Activated naive CD4-positive, alpha-beta T cell (primary cell): ENCODE measurements around the gene CLDN17.

Source experiments
- DNase-seq, 4 experiments: peaks; one replicate each; lab custom pipeline; 2025; lab: John Stamatoyannopoulos, UW

CLDN17 gene, protein sequence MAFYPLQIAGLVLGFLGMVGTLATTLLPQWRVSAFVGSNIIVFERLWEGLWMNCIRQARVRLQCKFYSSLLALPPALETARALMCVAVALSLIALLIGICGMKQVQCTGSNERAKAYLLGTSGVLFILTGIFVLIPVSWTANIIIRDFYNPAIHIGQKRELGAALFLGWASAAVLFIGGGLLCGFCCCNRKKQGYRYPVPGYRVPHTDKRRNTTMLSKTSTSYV

GRCh38 chr21:30166705-30167104, at the start of gene CLDN17:
CLDN17 (minus strand) TSS chr21:30166805; CDS start chr21:30166617, 188 bp downstream.
- DNase-seq: no peak

DNA sequence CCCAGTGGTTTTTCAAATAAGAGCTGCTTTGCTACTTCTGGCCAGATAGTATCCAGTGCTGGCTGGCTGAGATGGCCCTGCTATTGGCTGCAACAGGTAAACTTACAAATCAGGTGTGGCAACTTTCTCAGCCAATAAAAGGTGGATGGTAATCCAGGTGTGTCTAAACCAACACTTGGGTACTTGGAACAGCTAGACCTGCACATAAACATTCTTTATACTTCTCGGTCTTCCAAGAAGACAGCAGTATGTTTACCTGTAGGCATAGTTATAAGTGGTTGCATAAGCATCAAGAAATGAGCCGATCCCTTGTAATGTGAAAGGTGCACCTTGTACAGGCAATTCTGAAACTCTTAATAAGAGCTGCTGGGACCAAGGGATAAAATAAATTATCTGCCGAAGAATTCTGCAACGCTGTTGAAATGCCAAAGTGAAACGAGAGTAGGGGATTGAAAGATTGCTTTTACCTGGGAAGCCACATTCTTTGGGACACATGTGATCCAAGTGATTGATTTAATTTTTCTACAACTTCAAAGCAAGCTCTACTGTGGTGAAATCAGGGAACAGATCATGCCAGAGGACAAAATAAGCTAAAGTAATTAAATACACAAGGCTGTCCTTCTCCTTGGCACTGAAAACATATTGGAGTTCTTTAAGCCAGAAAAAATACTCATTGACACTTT, 49.6 kb upstream of the CLDN17 start, which contains the start of gene CLDN8:
Gene CLDN8, minus strand, starts transcription at position 57 of the 683 bp plus-strand sequence. CDS start 172 bp downstream, outside the sequence.
- no peak for DNase-seq

DNA sequence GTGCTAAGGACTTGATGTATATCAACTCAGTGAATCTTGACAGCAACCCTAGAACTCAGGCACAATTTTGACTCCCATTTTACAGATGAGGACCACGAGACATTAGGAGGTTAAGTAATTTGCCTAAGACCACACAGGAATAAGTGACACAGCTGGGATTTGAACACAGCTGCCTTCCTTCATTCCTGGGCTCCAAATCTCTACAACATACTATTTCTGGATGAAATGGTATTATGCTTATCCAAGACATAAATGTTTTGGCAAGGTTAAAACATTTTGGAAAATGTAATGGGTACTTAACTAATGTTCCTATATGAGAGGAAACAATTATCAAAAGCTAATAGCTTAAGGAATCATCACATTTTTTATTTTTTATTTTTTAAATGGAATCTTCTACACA, 44.5 kb upstream of the CLDN17 start:
- DNase-seq: no peak

- no peak for DNase-seq
Measured at GRCh38 chr21:30209601-30210000, 43.0 kb upstream of the CLDN17 start.

DNA sequence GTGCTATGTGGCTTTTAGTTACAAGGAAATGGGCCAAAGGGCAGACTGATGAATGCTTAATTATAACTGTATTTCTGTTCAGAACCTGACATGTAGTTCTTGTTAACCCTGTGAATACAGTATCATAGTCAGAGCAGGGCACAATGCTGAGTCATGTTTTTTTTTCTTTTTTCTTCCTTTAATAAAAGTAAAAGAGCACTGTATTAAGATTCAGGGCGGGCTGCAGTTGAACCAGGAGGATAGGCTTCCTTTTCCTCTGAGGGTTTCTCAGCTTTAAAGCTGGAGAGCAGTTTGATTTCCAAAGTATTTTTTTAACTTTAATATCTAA, 40.6 kb upstream of the CLDN17 start:
- no peak for DNase-seq

- no peak for DNase-seq
Measured at GRCh38 chr21:30206551-30207251, 40.1 kb upstream of the CLDN17 start.

DNA sequence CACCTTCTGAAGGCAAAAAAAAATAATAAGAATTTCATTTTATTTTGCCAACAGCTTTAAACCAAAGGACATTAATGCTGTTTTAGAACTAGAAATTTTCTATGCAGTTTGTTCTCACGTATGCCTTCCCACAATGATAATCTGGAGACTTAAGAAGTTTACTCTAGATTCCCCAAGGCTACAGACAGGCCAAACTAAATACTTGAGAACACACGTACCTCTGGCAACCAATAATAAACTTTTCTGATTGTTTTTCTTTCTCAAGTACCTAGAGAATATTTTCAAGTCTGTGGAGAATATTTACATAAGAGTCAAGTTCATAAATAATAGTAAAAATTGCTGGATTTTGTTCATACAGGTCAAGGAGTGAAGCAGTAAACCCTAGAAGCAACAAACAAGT, 33.4 kb upstream of the CLDN17 start:
- DNase-seq: no peak

- DNase-seq: no peak
Measured at GRCh38 chr21:30194701-30195299, 28.2 kb upstream of the CLDN17 start.

DNA sequence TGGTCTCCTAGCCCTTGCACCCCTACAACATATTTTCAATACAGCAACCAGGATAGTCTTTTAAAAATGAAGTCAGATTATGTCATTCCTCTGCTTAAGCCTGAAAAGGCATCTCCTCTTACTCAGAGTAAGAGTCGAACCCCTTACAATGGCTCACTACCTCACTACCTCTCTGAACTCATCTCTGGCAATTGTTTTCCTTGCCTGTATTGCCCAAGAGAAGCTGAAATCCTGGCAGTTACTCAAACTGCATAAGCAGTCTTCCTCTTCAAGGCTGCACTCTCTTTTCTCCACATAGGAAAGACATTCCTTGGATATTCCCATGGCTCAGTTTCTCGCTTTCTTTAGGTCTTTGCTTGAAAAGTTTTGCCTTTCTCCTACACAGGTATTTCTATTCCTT, 26.6 kb upstream of the CLDN17 start:
- DNase-seq: no peak

GRCh38 chr21:30190554-30190953, 23.9 kb upstream of the CLDN17 start:
- DNase-seq: no peak

DNA sequence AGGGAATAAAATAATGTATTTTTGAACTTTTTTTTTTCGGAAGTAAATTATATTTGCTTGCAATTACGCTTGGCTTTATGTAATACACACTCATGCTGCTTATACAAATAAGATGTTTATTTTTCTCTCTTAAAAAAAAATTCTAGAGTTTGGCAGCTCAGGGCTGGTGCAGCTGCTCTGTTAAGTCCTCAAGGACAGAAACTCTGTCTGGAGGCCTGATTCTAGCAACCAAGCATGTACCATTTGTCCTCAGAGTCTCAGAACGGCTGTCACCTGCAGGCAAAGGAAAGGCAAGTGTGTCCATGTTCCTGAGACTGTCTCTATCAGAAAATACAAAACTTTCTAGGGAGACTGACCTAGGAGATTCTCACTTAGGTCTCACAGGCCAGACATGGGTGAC, 23.2 kb upstream of the CLDN17 start:
- DNase-seq: no peak

DNA sequence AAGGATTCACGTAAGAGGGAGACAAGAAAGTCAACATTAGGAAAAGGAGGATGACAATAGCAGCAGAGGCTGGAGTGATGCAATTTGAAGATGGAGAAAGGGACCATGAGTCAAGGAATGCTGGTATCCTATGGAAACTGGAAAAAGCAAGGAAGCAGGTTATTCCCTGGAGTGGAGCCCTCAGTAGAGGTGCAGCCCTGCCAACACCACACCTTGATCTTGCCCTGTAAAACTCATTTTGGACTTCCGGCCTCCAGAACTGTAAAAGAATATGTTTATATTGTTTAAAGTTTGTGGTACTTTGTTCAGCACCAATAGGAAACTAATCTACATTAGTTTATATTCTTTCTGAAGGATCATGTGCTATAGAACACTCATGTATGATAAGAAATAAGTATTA, 19.6 kb upstream of the CLDN17 start:
- DNase-seq: no peak

GRCh38 chr21:30168086-30168485, 1.5 kb upstream of the CLDN17 start:
- DNase-seq: no peak

GRCh38 chr21:30166171-30166570, 434 bp downstream of the CLDN17 start:
- no peak for DNase-seq

DNA sequence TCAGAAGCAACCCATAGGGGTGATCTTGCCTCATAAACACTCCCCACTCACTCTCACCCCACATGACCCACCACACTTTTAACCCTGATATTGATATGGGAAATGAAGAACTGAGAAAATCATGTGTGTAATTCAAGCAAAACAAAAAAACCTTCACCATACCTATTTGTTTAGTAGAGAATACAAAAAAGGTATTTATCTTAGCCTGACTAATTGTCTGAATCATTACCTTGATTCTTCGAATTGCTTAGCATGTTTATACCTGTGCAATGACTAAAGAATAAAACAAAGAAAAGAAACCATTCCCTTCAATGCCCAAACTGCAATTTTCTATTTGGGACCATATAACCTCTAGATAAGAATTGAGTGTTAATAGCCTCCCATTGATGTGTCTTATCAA, 1.8 kb downstream of the CLDN17 start:
- no peak for DNase-seq

- DNase-seq: no peak
Measured at GRCh38 chr21:30153697-30154340, 12.8 kb downstream of the CLDN17 start.

GRCh38 chr21:30152792-30153191, 13.8 kb downstream of the CLDN17 start:
- DNase-seq: no peak

- no peak for DNase-seq
Measured at GRCh38 chr21:30148906-30149305, 17.7 kb downstream of the CLDN17 start.

DNA sequence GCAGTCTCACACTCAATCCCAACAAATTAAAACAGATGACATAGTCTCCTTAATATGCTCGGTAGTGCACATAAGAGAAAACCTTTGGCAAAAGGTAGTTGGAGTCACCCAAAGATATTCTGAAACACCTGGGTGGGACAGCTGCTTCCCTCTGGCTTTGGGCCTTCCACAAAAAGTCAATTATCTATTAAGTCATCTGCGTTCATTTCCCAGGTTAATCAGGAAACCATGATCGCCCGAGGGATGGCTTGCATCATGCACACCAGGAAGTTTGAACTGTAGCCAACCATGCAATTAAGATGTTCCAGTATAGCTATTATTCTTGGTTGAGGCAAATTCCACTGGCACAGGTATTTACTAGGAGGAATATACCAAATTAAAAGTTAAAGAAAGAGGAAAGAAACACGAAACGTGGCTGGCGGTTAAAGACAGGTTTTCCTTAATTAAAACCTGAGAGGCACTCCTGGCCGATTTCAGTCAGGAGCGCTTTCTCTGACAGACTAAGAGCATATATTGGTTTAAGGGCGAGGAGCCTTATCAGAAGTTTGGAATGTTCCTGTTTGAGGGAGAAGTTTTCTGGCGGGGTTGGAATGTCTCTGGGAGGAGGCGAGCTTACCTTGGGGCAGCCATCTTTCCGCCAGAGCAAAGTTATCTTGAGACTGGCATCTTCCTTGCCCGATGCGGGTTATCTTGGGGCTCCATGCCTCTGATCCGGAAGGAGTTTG, 19.9 kb downstream of the CLDN17 start:
- DNase-seq: no peak

DNA sequence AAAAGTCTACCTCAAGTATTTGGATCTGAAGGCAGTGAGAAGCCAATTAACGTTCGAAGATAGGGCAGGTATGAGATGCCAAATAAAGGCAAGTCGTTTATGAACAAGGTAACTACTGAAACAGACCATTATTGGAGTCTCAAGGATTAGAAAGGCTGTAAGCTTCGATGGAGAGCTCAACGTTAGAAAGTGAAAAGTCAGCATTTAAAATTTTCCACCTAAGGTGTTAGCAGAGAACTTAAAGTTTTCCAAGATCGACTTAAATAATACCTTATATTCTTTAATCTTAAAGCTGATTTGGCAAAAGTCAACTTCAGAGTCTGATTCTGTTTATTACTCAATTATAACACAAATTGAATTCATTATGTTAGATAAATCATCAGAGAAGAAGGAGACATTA, 28.1 kb downstream of the CLDN17 start:
- DNase-seq: no peak

- DNase-seq: no peak
Measured at GRCh38 chr21:30129246-30129645, 37.4 kb downstream of the CLDN17 start.

DNA sequence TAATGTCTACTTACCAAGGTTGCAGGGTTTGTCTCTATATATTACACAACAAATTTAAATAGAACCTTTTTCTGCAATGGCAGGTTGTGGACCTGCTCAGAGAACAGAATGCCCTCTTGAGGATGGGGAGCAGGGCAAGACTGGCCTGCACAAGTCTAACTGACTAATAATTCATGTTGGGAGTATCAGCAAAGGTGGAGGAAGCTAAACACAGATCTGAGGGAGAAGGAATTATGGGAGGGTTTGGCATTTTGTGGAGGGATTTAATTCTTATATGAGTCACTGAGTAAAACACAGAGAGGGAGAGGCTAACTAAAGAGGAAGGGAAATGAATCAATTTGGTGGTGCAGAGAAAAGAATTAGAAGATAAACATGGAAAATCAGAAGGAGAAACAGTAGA, 40.0 kb downstream of the CLDN17 start:
- DNase-seq: no peak
